HEK293 (cell line): ENCODE measurements around the gene OLFM1.
"Not testable (repeated sequence)": the region's sequence is repeated elsewhere in the genome, so short reads cannot be mapped to it uniquely, and the experiment has no call there.

ENCODE experiments used
- CTCF ChIA-PET: fragments of 350-600 bp; formaldehyde crosslinking; extraction: SDS; loops from one replicate; lab custom pipeline; 2021; ENCODE audit warnings: antibody characterized with exemption; lab: Yijun Ruan, JAX
- POLR2A ChIA-PET: fragments of 300-600 bp; formaldehyde crosslinking; extraction: SDS; loops from one replicate; lab custom pipeline; 2020; ENCODE audit warnings: antibody characterized with exemption, inconsistent platforms; lab: Yijun Ruan, JAX
- H3K27ac ChIP-seq: fragments of 200-500 bp; sonication (Bioruptor generic); 2 replicates; pipeline ENCODE4 v1.5.1; 2014; ENCODE audit warnings: low read depth, low read length, control low read depth, inconsistent platforms; ENCODE audit errors: extremely low read depth
- H3K36me3 ChIP-seq, 2 experiments: fragments of 200-500 bp in 1 of 2; sonication (Bioruptor generic) in 1 of 2; 1 replicate in 1 of 2; 2 replicates in 1 of 2; pipeline ENCODE4 v1.5.1; 2014 to 2017; ENCODE audit warnings: inconsistent platforms in 2 of 2, low read length in 2 of 2; ENCODE audit not compliant: control insufficient read depth in 2 of 2, insufficient read depth in 1 of 2
- H3K4me1 ChIP-seq: fragments of 200-500 bp; sonication (Bioruptor generic); 2 replicates; pipeline ENCODE4 v1.5.1; 2014; ENCODE audit warnings: mild to moderate bottlenecking, low read length, inconsistent platforms; ENCODE audit not compliant: control insufficient read depth, insufficient read depth
- H3K4me3 ChIP-seq: 2 replicates; pipeline ENCODE4 v1.5.1; 2011; ENCODE audit warnings: low read depth, mild to moderate bottlenecking, control low read depth, low read length, moderate library complexity
- H3K9me3 ChIP-seq: fragments of 200-500 bp; sonication (Bioruptor generic); 2 replicates; pipeline ENCODE4 v1.5.1; 2014; ENCODE audit warnings: low read depth, low read length, inconsistent platforms; ENCODE audit not compliant: control insufficient read depth, insufficient read depth
- FEZF1 ChIP-seq: fragments of 450-650 bp; formaldehyde crosslinking; IDR thresholded peaks from 2 replicates; pipeline ENCODE4 v1.5.1; 2016; ENCODE audit warnings: missing biosample characterization, missing genetic modification characterization
- GLI2 ChIP-seq: fragments of 450-650 bp; formaldehyde crosslinking; IDR thresholded peaks from 2 replicates; pipeline ENCODE4; 2017; ENCODE audit warnings: missing biosample characterization, missing genetic modification characterization, low read depth, borderline replicate concordance
- HOXA7 ChIP-seq: sonication (generic); formaldehyde crosslinking; IDR thresholded peaks from 2 replicates; pipeline ENCODE4 v1.8.1; 2022; ENCODE audit warnings: missing genetic modification reagents, borderline replicate concordance
- PRDM10 ChIP-seq: fragments of 450-650 bp; formaldehyde crosslinking; IDR thresholded peaks from 2 replicates; pipeline ENCODE4 v1.5.1; 2016; ENCODE audit warnings: missing biosample characterization, missing genetic modification characterization
- PRDM4 ChIP-seq: fragments of 450-650 bp; formaldehyde crosslinking; IDR thresholded peaks from 2 replicates; pipeline ENCODE4 v1.5.1; 2017; ENCODE audit warnings: missing biosample characterization, missing genetic modification characterization
- PRDM6 ChIP-seq: fragments of 450-650 bp; formaldehyde crosslinking; IDR thresholded peaks from 2 replicates; pipeline ENCODE4 v1.5.1; 2017; ENCODE audit warnings: missing biosample characterization, missing genetic modification characterization
- SCRT1 ChIP-seq: fragments of 450-650 bp; formaldehyde crosslinking; IDR thresholded peaks from 2 replicates; pipeline ENCODE4 v1.5.1; 2016; ENCODE audit warnings: missing biosample characterization, missing genetic modification characterization, borderline replicate concordance
- SETDB1 ChIP-seq: IDR thresholded peaks from one replicate; pipeline ENCODE4 v1.6.1; 2017; ENCODE audit warnings: mild to moderate bottlenecking, low read length, moderate library complexity, mixed read lengths; ENCODE audit not compliant: insufficient read length
- TRIM28 ChIP-seq: IDR thresholded peaks from 2 replicates; pipeline ENCODE4 v1.6.1; 2011; ENCODE audit warnings: low read length, control low read depth, borderline replicate concordance
- WT1 ChIP-seq: fragments of 450-650 bp; formaldehyde crosslinking; IDR thresholded peaks from 2 replicates; pipeline ENCODE4 v1.5.1; 2016; ENCODE audit warnings: missing biosample characterization, missing genetic modification characterization
- ZBTB11 ChIP-seq: fragments of 450-650 bp; formaldehyde crosslinking; conservative IDR thresholded peaks from 2 replicates; pipeline ENCODE4 v1.5.1; 2016; ENCODE audit warnings: low read depth, missing biosample characterization, missing genetic modification characterization
- ZBTB17 ChIP-seq: fragments of 450-650 bp; formaldehyde crosslinking; IDR thresholded peaks from 2 replicates; pipeline ENCODE4 v1.5.1; 2016; ENCODE audit warnings: missing biosample characterization, missing genetic modification characterization
- ZNF292 ChIP-seq: fragments of 450-650 bp; formaldehyde crosslinking; IDR thresholded peaks from 2 replicates; pipeline ENCODE4 v1.5.1; 2016; ENCODE audit warnings: low read depth, missing biosample characterization, missing genetic modification characterization, borderline replicate concordance
- ZNF416 ChIP-seq: fragments of 450-650 bp; formaldehyde crosslinking; IDR thresholded peaks from 2 replicates; pipeline ENCODE4 v1.5.1; 2016; ENCODE audit warnings: missing biosample characterization, missing genetic modification characterization
- ZNF473 ChIP-seq: fragments of 450-650 bp; formaldehyde crosslinking; IDR thresholded peaks from 2 replicates; pipeline ENCODE4 v1.5.1; 2017; ENCODE audit warnings: missing biosample characterization, missing genetic modification characterization
- ZNF513 ChIP-seq: fragments of 450-650 bp; IDR thresholded peaks from 2 replicates; pipeline ENCODE4 v1.5.1; 2018; ENCODE audit warnings: missing biosample characterization, missing genetic modification characterization
- ZNF514 ChIP-seq: fragments of 450-650 bp; formaldehyde crosslinking; IDR thresholded peaks from 2 replicates; pipeline ENCODE4 v1.5.1; 2016; ENCODE audit warnings: missing biosample characterization, missing genetic modification characterization
- ZNF571 ChIP-seq: fragments of 450-650 bp; formaldehyde crosslinking; IDR thresholded peaks from 2 replicates; pipeline ENCODE4 v1.5.0; 2017; ENCODE audit warnings: missing biosample characterization, missing genetic modification characterization
- ZNF747 ChIP-seq: fragments of 450-650 bp; formaldehyde crosslinking; IDR thresholded peaks from 2 replicates; pipeline ENCODE4 v1.5.1; 2016; ENCODE audit warnings: missing biosample characterization, missing genetic modification characterization
- ZXDB ChIP-seq: fragments of 450-650 bp; formaldehyde crosslinking; IDR thresholded peaks from 2 replicates; pipeline ENCODE4 v1.5.1; 2016; ENCODE audit warnings: missing biosample characterization, missing genetic modification characterization

OLFM1 gene

GRCh38 chr9:135147938-135148337 lies 60.5 kb downstream of the OLFM1 start (continued):
- TF ChIP-seq PRDM6 (tag by site-specific recombination) (no peak), ZNF292 (no peak), ZNF513 (tag by site-specific recombination) (no peak), ZNF473 (tag by site-specific recombination) (no peak), WT1 (no peak), HOXA7 (CRISPR knock-in tag) (no peak), ZNF571 (no peak), GLI2 (tag by site-specific recombination) (no peak)
- TF ChIP-seq, all 188 proteins: peak for 0

- Histone ChIP-seq H3K4me3 (no peak overlapping the region), H3K4me1 (peaks cover 3% of the 10 kb centered on the region; the same call in 1 of the 2 replicates), H3K27ac (no peak overlapping the region), H3K9me3 (no peaks in the 10 kb centered on the region), H3K36me3 (no peaks in the 10 kb centered on the region)
- ChIA-PET CTCF (interaction anchor here (0.5 kb wide), 1 partner anchor 441 kb away, joined by 3 read pairs; no protein-coding TSS in a partner anchor), POLR2A (interaction anchor here (0.5 kb wide), 1 partner anchor 696 kb away, joined by 8 read pairs; no protein-coding TSS in a partner anchor)
- TF ChIP-seq ZNF416 (tag by site-specific recombination) (no peak), SETDB1 (no peak), ZBTB11 (tag by site-specific recombination) (no peak), SCRT1 (tag by site-specific recombination) (no peak), FEZF1 (tag by site-specific recombination) (no peak), ZNF747 (tag by site-specific recombination) (no peak), ZXDB (tag by site-specific recombination) (no peak), TRIM28 (no peak), PRDM4 (tag by site-specific recombination) (no peak), ZBTB17 (no peak), PRDM10 (no peak), ZNF514 (tag by site-specific recombination) (no peak), WT1 (no peak)
Measured at GRCh38 chr9:135148386-135148785, 60.9 kb downstream of the OLFM1 start.

GRCh38 chr9:135149901-135150300 lies 62.4 kb downstream of the OLFM1 start:
- CTCF ChIA-PET, result interaction anchor here (1.0 kb wide), 1 partner anchor 263 kb away, joined by 3 read pairs; no protein-coding TSS in a partner anchor
- POLR2A ChIA-PET, H3K36me3 ChIP-seq, H3K9me3 ChIP-seq, H3K27ac ChIP-seq, H3K4me3 ChIP-seq, H3K4me1 ChIP-seq: not testable (repeated sequence)
